DND-41 (cell line): Measurements from ENCODE around the gene MS4A8.
"Not testable (repeated sequence)": the region's sequence is repeated elsewhere in the genome, so short reads cannot be mapped to it uniquely, and the experiment has no call there.

ENCODE experiments used
- ATAC-seq: fragments of 200-7000 bp; cut with Tn5 transposase; 3 replicates; pipeline ENCODE4 v1.9.1; 2021; ENCODE audit warnings: low read depth; ENCODE audit not compliant: insufficient read depth
- DNase-seq: peaks from one replicate; pipeline ENCODE4 v3.0.0-alpha.2; 2020
- H2AFZ ChIP-seq: 2 replicates; pipeline ENCODE4 v1.6.0; 2012; ENCODE audit warnings: low read depth, low read length
- H3K27ac ChIP-seq: 2 replicates; pipeline ENCODE4 v1.5.1; 2012; ENCODE audit warnings: low read length, inconsistent platforms
- H3K27me3 ChIP-seq: fragments of 200-600 bp; sonication (generic); 2 replicates; pipeline ENCODE4 v1.6.0; 2012; ENCODE audit warnings: low read length, mild to moderate bottlenecking, inconsistent platforms; ENCODE audit not compliant: insufficient read depth, poor library complexity
- H3K36me3 ChIP-seq: 2 replicates; pipeline ENCODE4 v1.5.1; 2012; ENCODE audit warnings: low read length, inconsistent platforms; ENCODE audit not compliant: insufficient read depth
- H3K4me1 ChIP-seq: 2 replicates; pipeline ENCODE4 v1.5.1; 2012; ENCODE audit warnings: mild to moderate bottlenecking, low read length; ENCODE audit not compliant: insufficient read depth
- H3K4me2 ChIP-seq: 2 replicates; pipeline ENCODE4 v1.6.0; 2012; ENCODE audit warnings: mild to moderate bottlenecking, moderate library complexity, low read length, inconsistent platforms; ENCODE audit not compliant: insufficient read depth
- H3K4me3 ChIP-seq, 2 experiments: fragments of 200-600 bp in 1 of 2; shearing (Covaris generic) in 1 of 2; 2 replicates each; pipeline ENCODE4 v1.5.1; 2012 to 2016; ENCODE audit warnings: inconsistent platforms in 2 of 2, low read length in 2 of 2, mild to moderate bottlenecking in 2 of 2, low read depth in 1 of 2, moderate library complexity in 1 of 2
- H3K79me2 ChIP-seq: 2 replicates; pipeline ENCODE4 v1.6.0; 2012; ENCODE audit warnings: low read length, inconsistent platforms; ENCODE audit not compliant: insufficient read depth
- H3K9ac ChIP-seq: 2 replicates; pipeline ENCODE4 v1.6.0; 2012; ENCODE audit warnings: low read depth, mild to moderate bottlenecking, inconsistent platforms, low read length, moderate library complexity
- H3K9me3 ChIP-seq: 2 replicates; pipeline ENCODE4 v1.5.1; 2012; ENCODE audit warnings: low read length, moderate library complexity, mild to moderate bottlenecking, inconsistent platforms; ENCODE audit not compliant: insufficient read depth, severe bottlenecking
- H4K20me1 ChIP-seq: 2 replicates; pipeline ENCODE4 v1.6.0; 2012; ENCODE audit warnings: low read length; ENCODE audit not compliant: insufficient read depth
- CTCF ChIP-seq: IDR thresholded peaks from 2 replicates; pipeline ENCODE4 v1.5.1; 2012; ENCODE audit warnings: borderline replicate concordance, low read length, moderate library complexity, mild to moderate bottlenecking; ENCODE audit not compliant: poor library complexity, severe bottlenecking; ENCODE audit errors: extremely low read depth
- EZH2 ChIP-seq: IDR thresholded peaks from 3 replicates; pipeline ENCODE4 v1.6.1; 2012; ENCODE audit warnings: borderline replicate concordance, low read depth, mild to moderate bottlenecking, moderate library complexity, low read length, inconsistent platforms; ENCODE audit not compliant: severe bottlenecking

Gene MS4A8

GRCh38 chr11:60711276-60711675 is 11.9 kb downstream of the MS4A8 start:
- no peaks in the 10 kb centered on the region for H3K27me3 ChIP-seq
- DNase-seq (no peak), ATAC-seq (no peak)
- H3K36me3 ChIP-seq: no peaks in the 10 kb centered on the region
- no peak overlapping the region for H3K4me3 ChIP-seq
- H2AFZ ChIP-seq: no peak overlapping the region
- no peak overlapping the region for H3K4me2 ChIP-seq
- H3K79me2 ChIP-seq: no peaks in the 10 kb centered on the region
- no peaks in the 10 kb centered on the region for H4K20me1 ChIP-seq
- no peak overlapping the region for H3K9ac ChIP-seq
- H3K27ac ChIP-seq: no peak overlapping the region
- H3K9me3 ChIP-seq: no peaks in the 10 kb centered on the region
- TF ChIP-seq CTCF: no peak
- no peak for TF ChIP-seq EZH2
- no peaks in the 10 kb centered on the region for H3K4me1 ChIP-seq

GRCh38 chr11:60713423-60713822 is 14.0 kb downstream of the MS4A8 start:
- not testable (repeated sequence) for H3K27me3 ChIP-seq, H4K20me1 ChIP-seq, H3K9me3 ChIP-seq, H3K4me2 ChIP-seq, H3K36me3 ChIP-seq, H3K79me2 ChIP-seq, H3K27ac ChIP-seq, H3K4me1 ChIP-seq, H2AFZ ChIP-seq, H3K9ac ChIP-seq, H3K4me3 ChIP-seq, ATAC-seq, DNase-seq

- no peak for DNase-seq
- H3K27ac ChIP-seq: no peak overlapping the region
These were observed 18.5 kb downstream of the MS4A8 start for GRCh38 chr11:60717956-60718355.

GRCh38 chr11:60718524-60719316 is 19.3 kb downstream of the MS4A8 start:
- Histone ChIP-seq H3K4me1 (no peaks in the 10 kb centered on the region), H3K9ac (no peak overlapping the region), H3K79me2 (no peaks in the 10 kb centered on the region), H2AFZ (no peak overlapping the region; the same call in 1 of the 2 replicates), H3K36me3 (no peaks in the 10 kb centered on the region), H3K4me3 (no peak overlapping the region), H4K20me1 (no peaks in the 10 kb centered on the region), H3K4me2 (no peak overlapping the region), H3K9me3 (peaks cover 14% of the 10 kb centered on the region), H3K27ac (no peak overlapping the region), H3K27me3 (no peaks in the 10 kb centered on the region)
- TF ChIP-seq CTCF (no peak), EZH2 (no peak)
- no peak for ATAC-seq
- DNase-seq: no peak

More at GRCh38 chr11:60717956-60718355, 18.5 kb downstream of the MS4A8 start:
- no peak overlapping the region for H3K4me3 ChIP-seq
- H4K20me1 ChIP-seq: no peaks in the 10 kb centered on the region
- TF ChIP-seq EZH2: no peak
- no peak overlapping the region for H2AFZ ChIP-seq
- ATAC-seq: no peak
- no peaks in the 10 kb centered on the region for H3K27me3 ChIP-seq
- no peak overlapping the region for H3K4me2 ChIP-seq
- H3K4me1 ChIP-seq: no peaks in the 10 kb centered on the region
- no peaks in the 10 kb centered on the region for H3K79me2 ChIP-seq
- H3K9ac ChIP-seq: no peak overlapping the region
- H3K9me3 ChIP-seq: peaks cover 14% of the 10 kb centered on the region
- no peaks in the 10 kb centered on the region for H3K36me3 ChIP-seq
